ENCODE measurements around the gene CD3G.

The CD3G gene

DNA sequence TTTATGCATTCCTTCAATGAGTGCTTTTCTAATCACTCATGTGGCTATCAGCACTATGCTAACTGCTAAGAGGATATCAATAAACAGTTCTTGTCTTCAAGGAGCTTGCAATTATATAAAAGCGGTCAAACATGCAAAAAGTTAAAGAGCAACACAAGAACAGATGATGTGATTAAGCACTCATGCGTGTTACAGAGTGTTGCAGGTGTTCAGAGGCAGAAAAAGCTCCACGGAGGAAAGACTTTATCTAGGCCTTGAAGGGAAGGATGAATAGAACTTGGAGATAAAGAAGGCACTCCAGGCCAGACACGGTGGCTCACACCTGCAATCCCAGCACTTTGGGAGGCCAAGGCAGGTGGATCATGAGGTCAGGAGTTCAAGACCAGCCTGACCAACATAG is 26.0 kb upstream of the CD3G start:
- H3K27ac ChIP-seq: no peak overlapping the region

DNA sequence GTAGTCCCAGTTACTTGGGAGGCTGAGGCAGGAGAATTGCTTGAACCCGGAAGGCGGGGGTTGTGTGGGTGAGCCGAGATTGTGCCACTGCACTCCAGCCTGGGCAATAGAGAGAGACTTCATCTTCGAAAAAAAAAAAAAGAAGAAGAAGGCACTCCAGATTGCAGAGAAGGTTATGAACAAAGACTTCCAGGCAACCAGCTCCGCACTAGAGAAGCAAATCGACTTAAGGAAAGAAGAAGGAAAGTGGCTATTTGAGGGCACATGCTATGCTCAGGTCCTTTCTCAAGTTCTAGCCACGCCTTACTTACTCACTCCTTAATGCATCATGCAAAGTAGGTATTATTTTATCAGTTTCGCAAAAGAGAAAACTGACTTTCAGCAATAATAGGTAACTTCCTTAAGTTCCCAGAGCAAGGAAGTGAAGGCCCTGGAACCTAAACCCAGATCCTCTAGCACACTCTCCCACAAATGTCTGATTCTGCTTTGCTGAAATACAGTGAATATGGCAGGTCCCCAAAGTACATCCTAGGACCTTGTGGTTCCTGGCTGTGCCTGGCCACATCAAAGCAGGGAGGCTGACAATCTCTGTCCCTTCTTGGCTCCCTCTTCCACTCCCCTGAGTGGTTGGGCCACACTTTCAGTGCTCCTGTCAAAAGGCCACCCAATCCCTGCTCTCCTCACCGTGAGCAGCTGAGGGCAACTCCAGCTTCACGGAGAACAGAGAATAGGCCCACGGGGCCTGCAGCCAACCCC is 25.4 kb upstream of the CD3G start:
- no peak overlapping the region for H3K27ac ChIP-seq
- TF ChIP-seq, protein P1, sequence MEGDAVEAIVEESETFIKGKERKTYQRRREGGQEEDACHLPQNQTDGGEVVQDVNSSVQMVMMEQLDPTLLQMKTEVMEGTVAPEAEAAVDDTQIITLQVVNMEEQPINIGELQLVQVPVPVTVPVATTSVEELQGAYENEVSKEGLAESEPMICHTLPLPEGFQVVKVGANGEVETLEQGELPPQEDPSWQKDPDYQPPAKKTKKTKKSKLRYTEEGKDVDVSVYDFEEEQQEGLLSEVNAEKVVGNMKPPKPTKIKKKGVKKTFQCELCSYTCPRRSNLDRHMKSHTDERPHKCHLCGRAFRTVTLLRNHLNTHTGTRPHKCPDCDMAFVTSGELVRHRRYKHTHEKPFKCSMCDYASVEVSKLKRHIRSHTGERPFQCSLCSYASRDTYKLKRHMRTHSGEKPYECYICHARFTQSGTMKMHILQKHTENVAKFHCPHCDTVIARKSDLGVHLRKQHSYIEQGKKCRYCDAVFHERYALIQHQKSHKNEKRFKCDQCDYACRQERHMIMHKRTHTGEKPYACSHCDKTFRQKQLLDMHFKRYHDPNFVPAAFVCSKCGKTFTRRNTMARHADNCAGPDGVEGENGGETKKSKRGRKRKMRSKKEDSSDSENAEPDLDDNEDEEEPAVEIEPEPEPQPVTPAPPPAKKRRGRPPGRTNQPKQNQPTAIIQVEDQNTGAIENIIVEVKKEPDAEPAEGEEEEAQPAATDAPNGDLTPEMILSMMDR (conservative IDR thresholded peaks at IDR 0.05): no peak

More for the DNA sequence above, 26.0 kb upstream of the CD3G start:
- TF ChIP-seq, protein P1 (conservative IDR thresholded peaks at IDR 0.05): no peak

DNA sequence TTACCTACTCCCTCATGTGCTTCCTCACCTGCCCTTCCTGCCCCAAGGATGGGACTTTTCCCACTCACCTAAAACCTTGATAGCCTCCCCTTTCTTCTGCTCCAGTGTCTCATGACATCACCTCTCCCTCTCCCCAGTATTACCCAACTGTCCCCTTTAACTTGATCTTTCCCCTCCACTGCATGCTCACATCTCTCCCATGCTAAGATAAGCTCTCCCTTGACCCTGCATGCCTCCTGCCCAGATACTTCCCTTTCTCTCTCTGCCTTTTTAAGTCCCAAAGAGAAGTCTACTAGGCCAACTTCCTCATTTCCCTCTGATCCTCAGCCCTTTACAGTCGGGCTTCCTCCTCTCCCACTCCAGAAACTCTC is 24.8 kb upstream of the CD3G start:
- no peak overlapping the region for H3K27ac ChIP-seq
- TF ChIP-seq, protein P1 (conservative IDR thresholded peaks at IDR 0.05): no peak

DNA sequence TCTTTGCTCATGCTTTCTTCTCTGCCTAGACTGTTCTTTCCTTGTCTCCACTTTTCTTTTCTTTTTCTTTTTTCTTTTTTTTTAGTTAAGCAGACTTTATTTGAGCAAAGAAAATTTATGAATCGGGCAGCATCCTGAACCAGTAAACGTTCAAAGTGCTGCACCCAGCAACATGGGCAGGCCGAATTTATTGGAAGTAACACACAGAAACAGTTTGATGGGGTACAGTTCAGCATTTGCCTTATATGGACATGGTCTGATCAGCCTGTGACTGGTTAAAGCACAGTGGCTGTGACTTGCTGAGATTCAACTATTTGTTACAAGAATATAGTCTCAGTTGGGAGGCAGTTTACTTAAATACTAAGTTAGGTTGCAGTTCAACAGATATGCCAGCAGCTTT is 23.6 kb upstream of the CD3G start:
- H3K27ac ChIP-seq: no peak overlapping the region; the same call in 1 of the 2 replicates
- TF ChIP-seq, protein P1 (conservative IDR thresholded peaks at IDR 0.05): no peak

DNA sequence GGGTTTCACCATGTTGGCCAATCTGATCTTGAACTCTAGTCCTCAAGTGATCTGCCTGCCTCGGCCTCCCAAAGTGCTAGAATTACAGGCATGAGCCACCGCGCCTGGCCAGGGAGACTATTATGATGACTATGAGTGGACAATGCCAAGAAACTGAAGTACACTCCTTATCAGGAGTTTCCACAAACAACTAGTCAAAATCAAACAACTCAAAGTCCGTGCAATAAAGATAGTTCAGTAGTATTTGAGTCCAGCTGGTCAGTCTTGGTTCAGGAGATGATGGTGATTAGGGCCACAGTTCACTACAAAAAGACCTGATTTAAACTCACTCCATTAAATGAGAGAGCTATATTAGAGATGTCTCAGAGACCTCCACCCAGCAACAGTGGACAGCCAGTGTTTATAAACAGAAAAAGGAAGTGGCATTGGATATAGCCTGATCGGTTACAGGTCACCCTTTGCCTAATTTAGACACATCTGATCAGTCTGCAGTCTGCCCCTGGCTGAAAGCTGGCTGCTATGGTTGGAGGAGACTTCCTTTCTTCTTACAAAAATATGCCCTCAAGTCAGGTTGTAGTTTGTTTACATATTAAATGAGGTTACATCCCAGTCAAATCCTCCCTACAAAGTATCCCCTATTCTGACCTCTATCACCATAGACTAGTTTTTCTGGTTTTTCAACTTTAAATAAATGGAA is 22.6 kb upstream of the CD3G start:
- peak overlapping the region; percentile 62 for H3K27ac ChIP-seq
- TF ChIP-seq, protein P1 (conservative IDR thresholded peaks at IDR 0.05): no peak

DNA sequence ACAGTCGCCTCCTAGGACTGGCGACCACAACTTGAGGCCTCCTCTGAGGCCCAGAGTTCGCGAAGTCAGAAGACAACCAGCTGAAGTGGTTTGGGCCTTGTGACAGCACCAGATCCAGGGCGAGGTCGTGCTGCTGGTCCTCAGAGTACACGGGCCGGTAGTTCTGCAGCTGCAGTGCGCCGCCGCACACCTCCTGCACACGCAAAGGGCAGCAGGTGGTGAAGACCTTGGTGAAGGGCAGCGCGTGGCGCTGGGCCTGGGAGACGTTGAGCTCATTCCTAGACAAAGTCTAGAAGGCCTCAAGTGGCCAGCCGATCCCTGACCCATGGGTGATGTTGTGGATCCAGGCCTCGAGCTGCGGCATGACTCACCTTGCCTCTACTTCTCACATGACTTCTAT is 21.4 kb upstream of the CD3G start:
- TF ChIP-seq, protein P1 (conservative IDR thresholded peaks at IDR 0.05): no peak
- peak overlapping the region; percentile 62; the same call in 1 of the 2 replicates for H3K27ac ChIP-seq

DNA sequence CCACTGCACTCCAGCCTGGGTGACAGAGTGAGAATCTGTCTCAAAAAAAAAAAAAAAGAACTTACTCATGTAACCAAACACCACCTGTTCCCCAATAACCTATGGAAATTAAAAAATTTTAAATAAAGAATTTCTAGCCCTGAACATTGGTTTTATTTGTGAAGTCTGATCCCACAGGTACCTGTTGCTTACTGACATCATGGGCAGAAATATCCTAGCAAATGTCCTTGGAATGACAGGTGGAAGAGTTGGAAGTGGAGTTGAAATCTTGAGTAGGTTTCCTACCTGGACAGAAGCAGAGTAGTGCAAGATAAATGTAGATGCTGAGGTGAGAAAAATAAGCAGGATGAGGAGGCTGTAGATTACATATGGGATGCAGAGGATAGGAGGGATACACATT is 18.9 kb upstream of the CD3G start:
- TF ChIP-seq, protein P1 (conservative IDR thresholded peaks at IDR 0.05): no peak

More for the DNA sequence above, 18.9 kb upstream of the CD3G start:
- no peak overlapping the region for H3K27ac ChIP-seq
